Ovary (tissue), 9 donors: ENCODE measurements around the gene GPS2. TPM values are rescaled to one million over a fixed set of nuclear protein-coding genes. Genes with fewer than 3 reads are reported as not detected.
A peak's percentile ranks its signal among the peaks of the same experiment; 100 is the strongest.

Experiments used
- DNase-seq, 5 donors: peaks; one replicate each; pipeline ENCODE4 v3.0.0-alpha.2; 2019 to 2020
- H3K27ac ChIP-seq, 2 donors: fragments of 200-600 bp; one replicate each; pipeline versions ENCODE4 v1.5.1 to v1.8.0; 2019 to 2022
- H3K27me3 ChIP-seq: fragments of 200-600 bp; one replicate; pipeline ENCODE4 v1.8.0; 2022
- H3K36me3 ChIP-seq: fragments of 200-600 bp; sonication (generic); one replicate; pipeline ENCODE4 v1.5.1; 2019
- H3K4me1 ChIP-seq: one replicate; pipeline ENCODE4 v1.8.1; 2013; ENCODE audit warnings: mild to moderate bottlenecking, moderate library complexity; ENCODE audit not compliant: insufficient read depth
- H3K4me3 ChIP-seq: fragments of 200-600 bp; sonication (generic); one replicate; pipeline ENCODE4 v1.5.1; 2017
- H3K9me3 ChIP-seq, 2 donors: fragments of 200-600 bp in 1 of 2; sonication (generic) in 1 of 2; one replicate each; pipeline versions ENCODE4 v1.5.1 to v1.8.1; 2013 to 2019; ENCODE audit warnings: mild to moderate bottlenecking in 1 of 2, moderate library complexity in 1 of 2
- EP300 ChIP-seq: sonication (generic); formaldehyde crosslinking; IDR thresholded peaks from one replicate; pipeline ENCODE4 v1.6.1; 2017; ENCODE audit warnings: antibody characterized with exemption
- POLR2A ChIP-seq: fragments of 450-650 bp; IDR thresholded peaks from one replicate; pipeline ENCODE4 v1.6.1; 2017; ENCODE audit warnings: antibody characterized with exemption, mild to moderate bottlenecking, moderate library complexity
- WGBS, 3 donors: extraction: QIAGEN DNeasy Blood & Tissue Kit in 1 of 3; methylation state at CpG; one replicate each; pipeline versions ENCODE4 v1.1.5 to v1.1.7; 2013 to 2017; 5-methylcytosine and 5-hydroxymethylcytosine counted together
- intact Hi-C, 4 donors: fragments of 100-400 bp; cut with DNase I; formaldehyde crosslinking; loops; one replicate each; pipeline versions ENCODE4 v1.11.0 to v1.15.1; 2022 to 2023
- polyA plus RNA-seq, 2 donors: library from polyadenylated mRNA; stranded (reverse); fragments of 200-250 nt in 1 of 2; fragments of 350-450 nt in 1 of 2; fragmentation: Illumina TruSeq in 1 of 2; extraction: RNeasy Lipid Tissue Mini Kit (QIAGEN cat#74804) in 1 of 2; gene quantifications; one replicate each; pipeline ENCODE4 v1.2.3, GENCODE V29; 2013 to 2014
- total RNA-seq, 7 donors: library from RNA; depleted of rRNA in 2 of 7; stranded (reverse); fragments of >200 nt in 2 of 7; fragmentation: NEBNext Ultra II Directional in 3 of 7; extraction: Animal tissue kit (Norgen Biotek cat#: 25700) in 3 of 7; gene quantifications; one replicate each; pipeline versions ENCODE4 v1.1.0 to v1.2.4, GENCODE V29; 2016 to 2023
- TF ChIP-seq, protein P1 (sequence below), 3 donors: fragments of 450-650 bp in 2 of 3; fragments of 200-600 bp in 1 of 3; IDR thresholded peaks; one replicate each; pipeline versions ENCODE4 v1.5.1 to v1.8.0; 2016 to 2022; ENCODE audit warnings: antibody characterized with exemption in 3 of 3, mild to moderate bottlenecking in 1 of 3
- donor health status: DM: no; HTN: no; CAD: no; lungs with moderate emphysema.
- donor health status: DM: no; HTN: no; CAD: no.
- donor health status: Bipolar disorder and iron deficiency.
- donor health status: DM: yes; HTN: yes; CAD: no.
- donor health status: DM: no; HTN: no; CAD: no.
- donor health status: DM: yes; HTN: yes; CAD: no.

GPS2 gene
- total and polyA plus RNA-seq, 9 donors = 53.1 to 103 (median 61.3) TPM

GRCh38 chr17:7322520-7323194 lies 7.5 kb upstream of the GPS2 start:
- Histone ChIP-seq H3K36me3 (no peaks in the 10 kb centered on the region), H3K4me1 (no peaks in the 10 kb centered on the region), H3K27ac (no peak overlapping the region), H3K9me3 (no peaks in the 10 kb centered on the region), H3K27me3 (no peaks in the 10 kb centered on the region), H3K4me3 (no peak overlapping the region)
- TF ChIP-seq, protein P1, sequence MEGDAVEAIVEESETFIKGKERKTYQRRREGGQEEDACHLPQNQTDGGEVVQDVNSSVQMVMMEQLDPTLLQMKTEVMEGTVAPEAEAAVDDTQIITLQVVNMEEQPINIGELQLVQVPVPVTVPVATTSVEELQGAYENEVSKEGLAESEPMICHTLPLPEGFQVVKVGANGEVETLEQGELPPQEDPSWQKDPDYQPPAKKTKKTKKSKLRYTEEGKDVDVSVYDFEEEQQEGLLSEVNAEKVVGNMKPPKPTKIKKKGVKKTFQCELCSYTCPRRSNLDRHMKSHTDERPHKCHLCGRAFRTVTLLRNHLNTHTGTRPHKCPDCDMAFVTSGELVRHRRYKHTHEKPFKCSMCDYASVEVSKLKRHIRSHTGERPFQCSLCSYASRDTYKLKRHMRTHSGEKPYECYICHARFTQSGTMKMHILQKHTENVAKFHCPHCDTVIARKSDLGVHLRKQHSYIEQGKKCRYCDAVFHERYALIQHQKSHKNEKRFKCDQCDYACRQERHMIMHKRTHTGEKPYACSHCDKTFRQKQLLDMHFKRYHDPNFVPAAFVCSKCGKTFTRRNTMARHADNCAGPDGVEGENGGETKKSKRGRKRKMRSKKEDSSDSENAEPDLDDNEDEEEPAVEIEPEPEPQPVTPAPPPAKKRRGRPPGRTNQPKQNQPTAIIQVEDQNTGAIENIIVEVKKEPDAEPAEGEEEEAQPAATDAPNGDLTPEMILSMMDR (IDR thresholded peaks at IDR 0.05) = no peak
- TF ChIP-seq POLR2A (no peak), EP300 (no peak)
- WGBS, 3 donors = 87 to 89% (median 89%) methylated on average over 22 of the region's 22 CpGs
- DNase-seq = peak in 1 of 5 donors; percentile 18
- intact Hi-C loops = no loop called here

- intact Hi-C loops = no loop called here
- Histone ChIP-seq H3K27me3 (no peaks in the 10 kb centered on the region), H3K4me3 (no peak overlapping the region), H3K4me1 (no peaks in the 10 kb centered on the region), H3K36me3 (no peaks in the 10 kb centered on the region), H3K9me3 (no peaks in the 10 kb centered on the region), H3K27ac (no peak overlapping the region)
- WGBS, 3 donors = 88 to 90% (median 89%) methylated on average over 15 of the region's 15 CpGs
- TF ChIP-seq EP300 = no peak
- no peak for TF ChIP-seq POLR2A
- TF ChIP-seq, protein P1 (IDR thresholded peaks at IDR 0.05) = no peak
- peak in 1 of 5 donors; percentile 22 for DNase-seq
These were observed 6.3 kb upstream of the GPS2 start for GRCh38 chr17:7321466-7321865.

- Histone ChIP-seq H3K36me3 (no peaks in the 10 kb centered on the region), H3K27me3 (no peaks in the 10 kb centered on the region), H3K27ac (no peak overlapping the region), H3K4me3 (no peak overlapping the region), H3K9me3 (no peaks in the 10 kb centered on the region), H3K4me1 (peaks cover 4% of the 10 kb centered on the region)
- TF ChIP-seq POLR2A (no peak), EP300 (no peak)
- TF ChIP-seq, protein P1 (IDR thresholded peaks at IDR 0.05) = no peak
- 85 to 87% (median 86%) methylated on average over 12 to 13 of the region's 13 CpGs for WGBS, 3 donors
- peak in 2 of 5 donors; percentile 21 to 28 for DNase-seq
- intact Hi-C loops = no loop called here
These were observed 3.1 kb upstream of the GPS2 start for GRCh38 chr17:7318121-7318860.

DNA sequence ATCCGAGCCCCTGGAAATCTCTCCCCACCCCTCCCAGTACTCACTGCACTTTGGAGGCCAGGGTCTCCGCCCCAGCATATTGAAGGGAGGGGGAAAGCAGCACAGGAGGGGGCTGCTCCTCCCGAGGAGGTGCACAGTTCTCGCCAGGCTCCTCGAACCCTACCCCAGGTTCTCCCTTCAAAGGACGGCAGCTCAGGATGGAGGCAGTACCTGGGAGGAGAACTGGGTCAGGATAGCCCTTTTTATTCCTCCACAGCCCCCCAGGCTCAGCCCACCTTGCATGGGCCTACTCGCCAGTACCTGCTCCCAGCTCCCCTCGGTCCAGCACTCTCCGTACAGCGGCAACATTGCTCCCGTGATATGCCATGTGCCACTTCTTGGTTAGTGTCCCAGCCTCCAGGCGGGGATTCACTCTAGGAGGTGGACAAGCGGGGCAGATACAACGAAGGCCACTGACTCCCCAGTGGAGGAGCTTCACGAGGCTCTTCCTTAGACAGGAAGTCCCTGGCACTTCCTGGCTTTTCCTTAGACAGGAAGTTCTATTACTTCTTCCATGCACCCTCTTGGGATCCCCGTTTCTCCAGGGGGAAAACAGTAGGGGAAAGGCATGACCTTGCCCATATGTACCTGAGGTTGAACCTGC lies 2.1 kb upstream of the GPS2 start:
- Histone ChIP-seq H3K9me3 (no peaks in the 10 kb centered on the region), H3K36me3 (no peaks in the 10 kb centered on the region), H3K4me3 (no peak overlapping the region), H3K27me3 (no peaks in the 10 kb centered on the region), H3K4me1 (peaks cover 4% of the 10 kb centered on the region), H3K27ac (no peak overlapping the region)
- DNase-seq = peak in 2 of 5 donors; percentile 17 to 25
- TF ChIP-seq EP300 = no peak
- TF ChIP-seq, protein P1 (IDR thresholded peaks at IDR 0.05) = no peak
- TF ChIP-seq POLR2A = no peak
- intact Hi-C loops = no loop called here
- WGBS, 3 donors = 77 to 82% (median 81%) methylated on average over 15 to 16 of the region's 16 CpGs
